Activated T-helper 1 cell treated with anti-CD3 and anti-CD28 coated beads, Interleukin-2, amount 50 U/mL, for 16 hours (primary cell): ENCODE results near the gene PHF13.
"Not testable (repeated sequence)": the region's sequence is repeated elsewhere in the genome, so short reads cannot be mapped to it uniquely, and the experiment has no call there.

Experiments
- DNase-seq, 2 donors: peaks; one replicate each; pipeline ENCODE4 v3.0.0-alpha.2; 2020; ENCODE audit warnings: low read depth in 1 of 2, low spot score in 1 of 2

PHF13 gene

DNA sequence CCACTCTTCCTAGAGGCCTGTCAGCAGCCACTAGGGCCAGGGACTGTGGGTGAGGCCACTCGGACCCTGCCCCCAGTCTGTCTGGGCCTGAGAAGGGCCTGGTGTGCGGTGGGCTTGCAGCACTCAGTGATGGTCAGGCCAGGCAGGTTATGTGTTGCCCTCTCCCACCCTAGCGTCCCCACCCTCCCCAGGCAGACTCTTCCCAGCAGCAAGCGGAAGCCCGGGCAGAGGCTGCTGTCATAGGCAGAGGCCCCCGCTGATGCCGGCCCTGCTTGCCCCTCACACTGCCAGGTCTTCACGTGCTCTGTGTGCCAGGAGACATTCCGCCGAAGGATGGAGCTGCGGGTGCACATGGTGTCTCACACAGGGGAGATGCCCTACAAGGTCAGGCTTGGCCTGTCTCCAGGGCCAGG is 27.1 kb upstream of the PHF13 start:
- no peak for DNase-seq

DNA sequence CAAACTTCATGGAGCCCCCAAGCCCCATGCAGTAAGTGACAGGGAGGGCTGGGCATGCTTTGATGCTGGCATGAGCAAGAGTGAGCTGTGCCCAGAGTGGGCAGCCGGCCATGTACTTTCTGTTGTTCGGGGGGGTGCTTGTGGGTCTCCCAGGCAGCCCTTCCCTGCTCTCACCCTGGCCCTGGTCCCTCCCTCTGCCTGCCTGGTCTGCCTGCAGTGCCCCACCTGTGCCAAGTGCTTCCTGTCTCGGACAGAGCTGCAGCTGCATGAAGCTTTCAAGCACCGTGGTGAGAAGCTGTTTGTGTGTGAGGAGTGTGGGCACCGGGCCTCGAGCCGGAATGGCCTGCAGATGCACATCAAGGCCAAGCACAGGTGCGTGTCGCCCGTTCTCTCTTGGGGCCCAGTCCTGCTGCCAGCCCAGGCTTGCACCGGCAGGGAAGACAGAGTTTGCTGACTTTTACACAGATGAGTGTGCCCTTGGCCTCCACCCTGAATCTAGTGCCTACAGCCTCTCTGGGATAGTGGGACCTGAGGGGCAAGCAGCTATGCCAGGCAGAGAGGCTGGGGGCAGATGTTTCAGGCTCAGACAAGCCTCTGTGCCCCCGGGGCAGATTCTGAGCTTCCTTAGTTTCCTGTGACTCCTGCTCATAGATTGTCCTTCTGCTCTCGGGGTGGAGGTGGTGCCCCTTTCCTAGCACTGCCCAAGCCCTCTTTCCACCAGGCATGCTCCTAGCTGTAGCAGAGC is 26.1 kb upstream of the PHF13 start:
- DNase-seq, result no peak

DNA sequence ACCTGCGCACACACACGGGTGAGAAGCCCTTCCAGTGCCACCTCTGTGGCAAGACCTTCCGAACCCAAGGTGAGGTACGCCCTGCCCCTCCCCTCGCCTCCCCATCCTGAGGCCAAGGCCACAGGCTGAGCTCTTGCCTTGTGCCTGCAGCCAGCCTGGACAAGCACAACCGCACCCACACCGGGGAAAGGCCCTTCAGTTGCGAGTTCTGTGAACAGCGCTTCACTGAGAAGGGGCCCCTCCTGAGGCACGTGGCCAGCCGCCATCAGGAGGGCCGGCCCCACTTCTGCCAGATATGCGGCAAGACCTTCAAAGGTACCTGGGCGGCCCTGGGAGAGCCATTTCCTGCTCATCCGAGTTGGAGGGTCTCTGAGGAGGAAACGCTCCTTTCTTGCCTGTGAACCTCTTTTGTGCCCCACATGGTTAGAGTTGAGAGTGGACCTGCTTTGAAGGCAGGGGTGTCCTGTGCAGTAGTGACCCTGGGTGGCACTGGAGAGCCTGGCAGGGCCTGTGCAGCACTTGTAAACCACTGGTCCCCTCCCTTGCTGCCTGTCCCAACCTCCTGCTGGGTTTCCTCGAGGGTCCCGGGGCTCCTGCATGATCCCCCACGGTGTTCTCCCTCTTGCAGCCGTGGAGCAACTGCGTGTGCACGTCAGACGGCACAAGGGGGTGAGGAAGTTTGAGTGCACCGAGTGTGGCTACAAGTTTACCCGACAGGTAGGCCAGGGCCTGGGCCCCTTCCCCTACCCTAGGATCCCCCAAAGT is 25.2 kb upstream of the PHF13 start:
- DNase-seq, result no peak

DNA sequence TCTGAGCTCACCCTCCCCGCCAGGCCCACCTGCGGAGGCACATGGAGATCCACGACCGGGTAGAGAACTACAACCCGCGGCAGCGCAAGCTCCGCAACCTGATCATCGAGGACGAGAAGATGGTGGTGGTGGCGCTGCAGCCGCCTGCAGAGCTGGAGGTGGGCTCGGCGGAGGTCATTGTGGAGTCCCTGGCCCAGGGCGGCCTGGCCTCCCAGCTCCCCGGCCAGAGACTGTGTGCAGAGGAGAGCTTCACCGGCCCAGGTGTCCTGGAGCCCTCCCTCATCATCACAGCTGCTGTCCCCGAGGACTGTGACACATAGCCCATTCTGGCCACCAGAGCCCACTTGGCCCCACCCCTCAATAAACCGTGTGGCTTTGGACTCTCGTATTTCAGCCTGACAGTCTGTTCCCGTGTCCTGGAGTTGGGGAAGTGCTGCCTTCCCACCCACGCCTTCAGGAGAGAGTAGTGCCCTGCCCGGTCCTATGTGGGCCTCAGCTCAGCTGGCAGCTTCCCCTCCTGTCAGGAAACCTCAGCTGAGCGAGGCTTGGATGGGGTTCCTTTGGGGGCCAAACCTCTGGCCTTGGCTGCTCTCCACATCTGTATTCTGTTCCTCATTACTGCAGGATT is 24.5 kb upstream of the PHF13 start:
- no peak for DNase-seq

DNA sequence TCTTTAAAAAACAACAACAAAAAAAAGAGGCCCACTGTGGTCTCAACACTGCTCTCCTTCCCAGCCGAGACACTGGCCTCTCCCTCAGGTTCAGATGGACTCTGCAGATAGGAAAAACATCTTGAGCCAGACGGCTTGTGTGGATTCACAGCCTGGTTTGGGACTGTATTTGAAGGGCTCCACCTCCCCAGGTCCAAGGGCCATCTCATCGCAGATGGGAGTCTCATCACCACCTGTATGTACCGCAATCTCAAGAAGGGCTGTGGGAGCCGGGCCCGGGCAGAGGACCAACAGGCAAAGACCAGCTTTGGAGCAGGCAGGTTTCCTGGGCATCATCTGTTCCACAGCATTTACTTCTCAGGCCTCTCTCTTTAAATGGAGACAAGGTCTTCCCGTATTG is 23.5 kb upstream of the PHF13 start:
- no peak for DNase-seq

DNA sequence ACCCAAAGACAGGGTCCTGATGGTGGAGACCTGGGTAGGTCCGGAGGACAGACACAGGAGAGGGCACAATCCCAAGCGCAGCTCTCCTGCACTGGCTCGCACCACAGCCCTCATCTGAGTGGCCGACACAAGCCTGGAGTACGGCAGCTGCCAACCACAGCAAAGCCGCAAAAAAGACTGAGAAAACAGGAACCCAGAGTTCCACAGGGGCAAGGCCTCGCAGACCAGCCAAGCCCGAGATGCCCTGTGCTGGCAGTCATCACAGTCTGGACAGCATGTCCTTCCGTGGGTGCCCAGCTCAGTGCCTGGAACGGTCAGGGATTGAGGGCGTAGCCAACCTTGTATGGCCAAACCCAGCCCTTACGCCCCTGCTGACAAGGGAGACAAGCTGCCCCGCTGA is 22.3 kb upstream of the PHF13 start:
- no peak for DNase-seq

DNA sequence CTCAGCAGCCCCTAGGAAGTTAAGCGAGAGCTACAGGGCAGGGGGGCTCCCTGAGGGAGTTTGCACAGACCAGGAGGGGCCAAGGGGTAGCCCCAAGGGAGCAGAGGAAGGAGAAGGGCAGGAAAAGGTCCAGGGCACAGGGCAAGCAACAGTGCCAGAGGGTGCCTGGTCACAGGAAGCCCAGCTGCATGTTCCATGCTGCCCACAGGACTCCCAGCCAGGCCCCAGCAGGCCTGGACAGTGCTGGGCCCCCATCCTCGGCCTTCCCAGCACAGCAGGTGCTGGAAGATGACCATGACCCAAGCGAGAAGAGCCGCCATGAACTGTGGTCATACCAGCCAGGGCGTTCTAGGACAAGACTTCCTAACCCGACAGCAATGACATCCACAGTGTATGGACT is 21.9 kb upstream of the PHF13 start:
- no peak for DNase-seq

DNA sequence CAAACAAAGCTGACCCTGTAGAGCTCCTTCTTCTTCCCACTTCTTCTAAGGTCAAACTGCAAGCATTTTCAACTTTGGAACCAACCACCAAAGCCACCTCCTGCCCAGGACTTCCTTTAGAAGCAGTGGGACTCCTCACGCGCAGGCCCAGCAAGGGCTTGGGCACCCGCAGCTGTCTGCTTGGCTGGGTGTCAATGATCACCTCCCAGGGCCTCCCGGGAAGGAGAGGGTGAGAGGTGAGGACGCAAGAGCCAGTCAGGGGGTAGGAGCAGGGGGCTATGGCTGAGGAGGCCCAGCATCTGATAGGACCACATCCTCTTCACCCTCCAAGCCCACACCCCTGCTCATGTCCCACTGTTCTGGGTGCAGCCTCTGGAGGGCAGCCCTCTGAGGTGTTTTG is 21.1 kb upstream of the PHF13 start:
- DNase-seq, result no peak

DNA sequence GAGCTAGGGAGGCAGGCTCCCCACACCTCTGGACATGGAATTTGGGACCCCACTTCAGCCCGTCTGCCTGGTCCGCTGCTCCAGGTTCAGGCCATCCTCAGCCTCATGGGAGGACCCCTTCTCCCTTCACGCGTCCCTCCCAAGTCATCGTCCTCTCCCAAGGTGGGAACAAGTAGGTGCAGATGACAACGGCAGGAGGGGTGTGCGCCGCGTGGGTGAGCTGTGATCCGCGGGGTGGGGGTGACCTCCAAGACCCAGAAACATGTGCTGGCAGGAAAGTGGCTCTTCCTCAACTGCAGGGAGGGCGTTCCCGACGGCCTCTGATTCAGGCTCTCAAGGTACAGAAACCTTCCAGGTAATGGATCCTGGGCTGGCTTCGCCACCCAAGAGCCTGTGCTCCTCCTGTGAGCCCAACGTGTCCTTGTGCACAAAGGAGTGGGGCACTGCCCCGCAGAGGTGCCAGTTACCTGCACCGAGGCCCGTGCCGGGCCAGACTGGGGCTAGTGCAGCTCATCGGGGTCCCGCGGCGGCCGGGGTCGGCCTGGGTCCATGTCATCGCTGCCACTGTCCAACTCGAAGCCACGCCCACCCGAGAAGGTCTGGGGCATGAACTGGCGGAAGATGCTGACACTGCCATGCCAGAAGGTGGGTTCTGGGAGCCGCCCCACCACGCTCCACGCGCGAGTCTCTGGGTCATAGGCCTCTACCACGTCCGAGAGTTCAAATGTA is 20.5 kb upstream of the PHF13 start:
- DNase-seq, result no peak

DNA sequence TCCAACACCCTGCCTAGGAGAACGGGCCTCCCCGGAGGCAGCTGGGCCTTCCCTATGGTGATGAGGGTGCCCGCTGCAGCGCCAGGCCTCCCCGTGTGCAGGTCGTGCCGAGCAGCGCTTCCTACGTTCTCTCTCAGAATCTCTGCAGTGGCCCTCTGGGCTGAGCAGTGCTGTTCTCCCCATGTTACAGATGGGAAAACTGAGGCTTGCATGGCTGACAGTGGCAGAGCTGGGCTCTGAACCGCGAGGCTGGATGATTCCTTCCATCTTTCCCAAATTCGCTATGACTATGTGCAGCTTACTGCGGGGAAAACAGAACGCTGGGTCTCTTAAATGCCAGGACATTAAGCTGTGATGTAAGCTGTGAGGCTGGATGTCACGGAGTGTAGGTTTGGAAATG is 19.7 kb upstream of the PHF13 start:
- DNase-seq, result no peak

DNA sequence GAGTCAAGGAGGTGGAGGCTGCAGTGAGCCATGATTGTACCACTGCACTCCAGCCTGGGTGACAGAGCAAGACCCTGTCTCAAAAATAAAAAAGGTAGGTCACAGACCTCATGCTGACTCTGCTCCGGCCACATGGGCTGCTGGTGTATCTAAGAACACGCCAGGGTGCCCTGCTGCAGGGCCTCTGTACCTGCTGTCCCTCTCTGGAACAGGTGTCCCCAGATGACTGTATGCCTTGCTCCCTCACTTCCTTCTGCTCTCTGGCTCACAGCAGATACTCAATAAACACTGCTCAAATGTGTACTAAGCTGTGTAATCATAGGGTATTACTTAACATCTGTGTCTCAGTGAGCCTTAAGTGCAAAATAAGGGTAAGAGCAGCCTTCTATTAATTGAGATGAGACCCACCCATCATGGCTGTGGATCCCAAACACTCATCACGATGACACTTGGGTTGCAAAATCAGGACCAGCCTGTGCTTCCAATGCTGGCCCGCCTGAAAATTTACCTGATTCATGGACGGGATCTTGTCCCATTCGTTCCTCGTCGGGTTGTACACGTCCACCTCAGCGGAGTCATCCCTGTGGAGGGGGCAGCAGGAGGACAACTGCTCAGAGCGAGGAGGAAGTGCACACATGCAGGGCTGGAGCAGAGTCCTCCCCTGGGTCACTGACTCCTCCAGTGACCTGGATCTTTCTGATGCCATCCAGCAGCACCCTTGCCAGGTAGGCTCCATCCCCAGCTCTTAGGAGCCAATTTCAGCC is 18.4 kb upstream of the PHF13 start:
- no peak for DNase-seq

DNA sequence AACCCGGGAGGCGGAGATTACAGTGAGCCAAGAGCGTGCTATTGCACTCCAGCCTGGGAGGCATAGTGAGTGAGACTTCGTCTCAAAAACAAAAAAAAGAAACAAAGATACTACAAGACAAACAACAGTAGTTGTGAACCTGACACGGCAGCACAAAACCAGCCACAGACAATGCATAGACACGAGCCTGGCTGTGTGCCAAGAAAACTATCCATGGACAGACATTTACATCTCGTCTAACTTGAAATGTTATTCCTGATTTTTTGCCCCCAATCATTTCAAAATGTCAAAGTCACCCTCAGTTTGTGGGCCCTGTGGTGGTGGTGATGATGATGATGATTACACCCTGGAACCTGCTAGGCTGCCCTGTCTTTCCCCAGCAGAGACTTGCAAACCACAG is 17.2 kb upstream of the PHF13 start:
- DNase-seq, result no peak

DNA sequence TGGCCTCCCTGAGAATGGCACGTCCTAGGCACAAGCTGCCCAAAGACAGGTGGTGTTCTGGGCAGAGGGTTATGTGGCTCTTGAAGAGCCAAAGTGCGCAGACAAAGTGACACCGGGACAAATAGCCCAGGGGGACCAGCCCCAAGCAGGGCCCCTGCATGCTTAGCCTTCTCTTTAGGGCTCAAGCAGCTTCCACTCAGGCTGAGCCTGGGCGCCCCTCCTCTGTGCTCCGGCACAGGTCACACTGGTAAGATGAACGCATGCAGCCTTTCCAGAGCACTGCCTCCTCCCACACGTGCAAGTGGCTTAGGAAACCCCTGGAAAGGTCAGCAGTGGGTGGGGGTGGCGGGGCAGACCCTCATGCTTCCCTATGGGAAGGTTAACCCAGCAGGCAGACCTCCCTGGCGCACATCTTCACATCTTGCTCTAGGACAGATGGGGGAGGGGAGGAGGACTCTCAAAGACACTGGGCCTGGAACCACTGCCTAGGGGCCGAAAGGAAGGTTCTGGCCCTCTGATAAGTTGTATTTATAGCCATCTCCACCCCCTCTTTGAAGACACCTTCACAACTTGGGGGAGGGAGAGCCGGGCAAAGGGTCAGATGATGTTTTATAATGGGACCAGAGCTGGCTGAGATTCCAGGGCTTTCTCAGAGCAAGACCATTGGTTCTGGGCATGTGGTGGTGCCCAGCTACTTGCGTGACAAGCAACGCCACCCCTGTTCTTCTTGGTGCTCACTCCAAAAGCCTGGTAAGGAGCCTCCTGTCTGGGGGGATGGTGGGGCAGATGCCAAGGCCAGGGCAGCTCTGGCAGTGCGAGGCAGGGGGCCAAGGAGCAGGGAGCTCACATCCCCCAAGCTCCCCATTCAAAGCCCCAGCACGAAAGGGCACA is 16.4 kb upstream of the PHF13 start:
- DNase-seq, result no peak

DNA sequence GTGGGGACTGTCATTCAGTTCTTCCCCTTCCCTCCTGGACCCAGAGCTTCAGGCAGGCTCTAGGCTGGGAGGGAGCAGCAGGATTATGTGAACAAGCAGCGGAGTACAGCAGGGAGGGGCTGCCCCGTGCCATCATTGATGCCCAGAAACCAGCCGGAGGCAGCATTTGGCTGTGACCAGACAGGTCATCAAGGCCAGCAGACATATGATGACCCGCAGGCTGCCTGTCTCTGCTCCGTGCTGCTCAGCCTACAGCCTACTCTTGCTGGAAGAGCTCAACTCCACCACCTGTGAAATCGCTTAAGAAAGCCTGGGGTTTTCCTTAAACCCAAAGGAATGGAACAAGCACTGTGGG is 15.8 kb upstream of the PHF13 start:
- DNase-seq, result no peak

DNA sequence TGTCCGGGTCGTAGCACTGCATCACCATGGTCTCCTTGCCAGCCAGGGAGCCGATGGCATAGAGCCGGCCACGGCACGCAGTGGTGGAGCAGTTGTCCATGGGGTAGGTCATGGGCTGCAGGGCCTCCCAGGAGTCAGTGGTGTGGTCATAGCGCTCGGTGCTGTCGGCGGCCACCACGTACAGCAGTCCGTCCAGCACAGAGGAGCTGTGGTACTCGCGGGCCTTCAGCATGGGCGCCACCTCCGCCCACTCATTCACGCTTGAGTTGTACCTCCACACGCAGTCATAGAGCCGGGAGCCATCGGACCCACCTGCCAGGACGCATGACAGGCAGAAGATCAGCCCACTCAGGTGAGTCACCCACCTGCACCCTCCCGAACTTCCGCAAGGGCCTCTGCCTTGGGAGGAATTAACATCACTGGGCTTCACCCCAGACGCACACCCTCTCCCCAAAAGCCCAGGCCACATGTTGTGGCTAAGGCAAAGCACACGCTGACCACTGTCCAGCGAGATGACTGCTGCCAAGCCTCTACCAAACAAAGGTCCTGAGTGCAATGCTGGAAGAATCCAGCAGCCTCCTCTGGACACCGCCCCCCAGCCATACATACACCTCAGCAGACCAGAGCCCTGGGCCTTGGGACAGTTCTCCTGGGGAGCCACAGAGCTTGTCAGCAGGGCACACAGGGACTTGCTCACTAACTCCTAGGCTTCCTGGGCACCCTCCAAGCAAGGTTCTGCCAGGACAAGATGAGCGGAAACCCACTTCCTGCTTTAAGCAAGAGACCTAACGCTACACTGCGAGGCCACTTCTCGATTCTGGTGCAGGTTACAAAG is 14.2 kb upstream of the PHF13 start:
- DNase-seq, result no peak

DNA sequence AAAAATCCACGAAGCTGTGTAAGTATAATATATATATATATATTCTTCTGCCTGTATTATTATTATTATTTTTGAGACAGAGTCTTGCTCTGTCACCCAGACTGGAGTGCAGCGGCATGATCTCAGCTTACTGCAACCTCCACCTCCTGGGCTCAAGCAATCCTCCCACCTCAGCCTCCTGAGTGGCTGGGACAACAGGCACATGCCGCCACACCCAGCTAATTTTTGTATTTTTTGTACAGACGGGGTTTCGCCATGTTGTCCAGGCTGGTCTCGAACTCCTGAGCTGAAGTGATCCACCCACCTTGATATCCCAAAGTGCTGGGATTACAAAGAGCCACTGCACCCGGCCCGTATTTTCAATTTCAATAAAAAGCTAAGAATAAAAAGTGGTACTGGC is 13.5 kb upstream of the PHF13 start:
- DNase-seq, result not testable (repeated sequence)

DNA sequence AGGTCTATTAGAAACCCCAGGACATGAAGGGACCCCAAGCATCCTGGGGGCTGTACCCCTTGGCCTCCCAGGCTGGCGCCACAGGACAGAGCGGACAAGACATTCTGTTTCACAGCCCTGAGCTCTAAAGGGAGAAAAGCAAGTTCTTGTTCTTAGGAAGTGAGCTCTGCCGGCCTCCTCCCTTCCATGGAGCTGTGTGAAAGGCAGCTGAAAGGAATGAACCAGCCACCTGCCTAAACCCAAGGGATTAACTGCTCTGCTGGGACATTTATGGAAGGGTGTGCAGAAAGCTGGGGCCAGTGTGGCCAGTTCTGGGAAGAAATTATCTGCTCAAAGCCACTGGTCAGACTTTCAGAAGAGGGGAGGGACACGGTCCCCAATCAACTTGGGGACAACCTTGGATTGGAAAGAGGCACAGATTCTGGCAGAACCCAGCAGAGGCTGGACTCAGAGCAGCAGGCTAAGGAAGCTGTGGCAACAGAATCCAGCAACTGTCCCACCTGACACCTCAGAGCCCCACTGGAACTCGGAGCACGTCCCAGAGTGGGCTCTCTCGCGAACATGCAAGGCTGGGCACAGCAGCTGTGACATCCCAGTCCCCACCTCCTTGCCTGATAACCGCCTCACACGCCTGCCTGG is 13.0 kb upstream of the PHF13 start:
- no peak for DNase-seq

DNA sequence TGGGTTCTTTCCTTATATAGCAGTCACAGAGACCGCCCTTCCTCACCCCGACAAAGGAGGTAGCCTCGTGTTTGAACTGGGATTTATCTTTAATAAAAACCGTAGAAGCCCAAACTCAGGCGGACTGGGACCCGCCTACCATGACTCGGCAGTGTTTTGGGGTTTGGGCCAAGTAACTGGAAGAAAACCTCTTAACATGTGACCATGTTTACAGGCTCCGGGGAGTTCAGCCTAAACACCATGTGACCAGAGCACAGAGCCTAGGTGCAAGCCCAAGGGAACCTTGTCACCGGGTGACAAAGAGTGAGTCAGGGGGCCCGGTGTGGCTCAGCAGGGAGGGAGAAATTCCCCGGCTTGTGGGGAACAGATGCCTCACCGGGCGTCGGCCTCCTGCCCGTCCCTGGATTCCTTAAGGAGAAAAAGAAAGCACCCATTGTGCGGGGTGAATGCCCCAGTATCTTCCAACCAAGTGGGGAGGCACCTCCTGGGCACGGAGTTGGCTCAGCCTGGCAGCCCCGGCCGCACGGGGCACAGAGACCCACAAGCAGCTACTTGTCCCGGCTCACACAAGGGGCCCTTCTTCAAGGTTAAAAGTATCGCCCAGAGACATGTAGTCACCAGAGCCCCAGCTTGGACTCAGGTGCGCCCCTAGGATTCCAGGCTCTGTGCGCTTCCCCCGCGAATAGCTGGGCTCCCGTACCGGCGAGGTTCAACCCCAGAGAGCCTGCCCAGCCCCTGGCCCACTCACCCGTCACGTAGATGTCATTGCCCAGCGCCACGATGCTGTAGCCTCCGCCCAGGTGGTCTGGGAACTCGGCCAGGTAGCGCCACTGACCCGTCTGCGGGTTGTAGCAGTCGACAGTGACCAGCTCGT is 12.2 kb upstream of the PHF13 start:
- peak; percentile 53 to 74 for DNase-seq
